ENCODE data around the gene ATL2.

The ATL2 gene

DNA sequence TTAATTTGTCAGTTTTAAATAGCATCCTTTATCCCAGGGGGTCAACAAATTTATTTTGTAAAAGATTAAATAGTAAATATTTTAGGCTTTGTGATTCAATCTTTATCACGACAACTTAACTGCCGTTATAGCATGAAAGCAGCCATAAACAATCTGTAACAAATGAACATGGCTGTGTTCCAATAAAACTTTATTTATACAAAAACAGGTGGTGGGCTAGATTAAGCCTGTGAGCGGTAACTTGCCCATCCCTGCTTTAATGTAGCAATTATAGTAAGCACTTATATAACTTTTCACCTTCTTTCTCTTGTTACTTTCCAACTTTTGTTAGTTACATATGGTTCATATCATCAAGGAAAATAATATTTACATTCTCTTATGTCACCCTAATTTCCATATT is 121.9 kb downstream of the ATL2 start:
- in situ Hi-C loops (cut with MboI; ENCODE audit: low sequenced_read_pairs), result no loop called here

DNA sequence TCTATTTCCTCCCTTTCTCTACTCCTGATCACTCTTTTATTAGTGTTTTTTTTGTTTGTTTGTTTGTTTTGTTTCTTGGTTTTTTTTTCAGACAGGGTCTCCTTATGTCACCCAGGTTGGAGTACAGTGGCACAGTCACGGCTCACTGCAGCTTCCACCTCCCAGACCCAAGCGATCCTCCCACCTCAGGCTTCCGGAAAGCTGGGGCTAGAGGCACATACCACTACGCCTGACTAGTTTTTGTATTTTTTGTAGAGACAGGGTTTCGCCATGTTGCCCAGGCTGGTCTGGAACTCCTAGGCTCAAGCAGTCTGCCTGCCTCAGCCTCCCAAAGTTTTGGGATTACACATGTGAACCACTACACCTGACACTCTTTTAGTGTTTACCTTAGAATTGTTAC is 122.3 kb downstream of the ATL2 start:
- in situ Hi-C loops (cut with MboI; ENCODE audit: low sequenced_read_pairs), result no loop called here

DNA sequence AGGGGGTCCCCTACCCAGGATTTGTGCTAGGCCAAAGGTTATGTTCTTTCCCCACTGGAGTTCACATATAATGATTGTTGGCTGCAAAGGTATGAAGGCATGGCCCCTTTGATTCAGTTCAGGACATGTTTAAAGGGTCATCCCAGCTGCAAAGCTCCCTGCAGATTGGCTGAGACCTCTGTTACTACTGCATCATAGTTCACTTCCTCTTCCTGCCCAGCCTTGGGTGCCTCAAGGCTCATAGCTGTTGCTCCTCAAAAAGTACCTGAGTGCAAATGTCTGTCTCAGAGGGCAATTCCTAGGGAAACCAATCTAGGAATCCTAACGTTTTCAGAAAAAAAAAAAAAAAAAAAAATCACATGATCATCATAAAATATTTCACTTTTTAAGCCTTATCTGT is 125.1 kb downstream of the ATL2 start:
- in situ Hi-C loops (cut with MboI; ENCODE audit: low sequenced_read_pairs), result no loop called here

DNA sequence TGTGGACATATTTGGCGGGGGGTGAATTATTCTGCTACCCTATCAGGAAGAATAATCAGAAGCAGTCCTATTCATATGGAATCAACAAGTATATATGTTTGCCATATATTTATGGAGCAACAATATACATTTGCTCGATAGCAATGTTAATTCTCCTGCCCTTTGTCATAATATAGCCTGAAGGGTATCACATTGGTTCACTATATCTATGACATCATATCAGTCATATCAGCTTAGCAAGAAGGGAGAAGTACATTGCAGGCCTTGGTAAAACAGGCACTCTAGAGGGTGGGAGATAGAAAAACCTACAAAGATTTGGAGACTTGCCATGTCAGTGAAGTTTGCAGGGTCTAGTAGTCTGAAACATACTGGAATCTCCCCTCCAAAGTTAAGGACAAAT is 128.4 kb downstream of the ATL2 start:
- in situ Hi-C loops (cut with MboI; ENCODE audit: low sequenced_read_pairs), result no loop called here

DNA sequence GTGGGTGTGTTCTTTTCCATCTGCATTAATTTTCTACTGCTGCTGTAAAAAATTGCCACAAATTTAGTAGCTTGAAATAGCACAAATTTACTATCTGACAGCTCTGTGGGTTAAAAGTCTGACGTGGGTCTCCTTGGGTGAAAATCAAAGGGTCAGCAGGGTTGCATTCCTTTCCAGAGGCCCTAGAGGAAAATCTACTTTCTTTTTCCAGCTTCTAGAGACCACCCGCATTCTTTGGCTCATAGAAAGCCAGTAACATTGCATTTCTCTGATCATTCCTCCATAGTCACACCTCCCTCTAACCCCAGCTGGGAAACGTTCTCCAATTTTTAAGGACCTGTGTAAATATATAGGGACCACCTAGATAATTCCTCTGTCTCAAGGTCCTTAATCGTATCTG is 128.8 kb downstream of the ATL2 start:
- in situ Hi-C loops (cut with MboI; ENCODE audit: low sequenced_read_pairs), result no loop called here

DNA sequence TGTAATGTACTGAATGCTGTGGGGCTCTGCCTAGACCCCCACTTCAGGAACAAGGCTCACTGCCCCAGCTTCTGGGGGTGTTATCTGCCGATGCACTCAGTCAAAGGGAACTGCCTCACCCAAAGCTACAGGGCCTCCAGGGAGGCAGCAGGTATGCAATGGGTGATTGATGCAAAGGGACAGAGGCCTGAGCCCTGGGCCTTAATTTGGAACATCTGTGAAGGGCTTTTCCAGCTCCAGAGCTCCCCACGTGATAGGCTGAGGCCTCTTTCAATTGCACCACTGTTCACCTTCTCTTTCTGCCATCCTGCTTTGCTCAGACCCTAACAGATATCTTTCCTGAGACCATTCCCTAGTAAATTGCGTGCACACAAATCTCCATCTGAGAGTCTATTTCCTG is 131.0 kb downstream of the ATL2 start:
- in situ Hi-C loops (cut with MboI; ENCODE audit: low sequenced_read_pairs), result no loop called here

DNA sequence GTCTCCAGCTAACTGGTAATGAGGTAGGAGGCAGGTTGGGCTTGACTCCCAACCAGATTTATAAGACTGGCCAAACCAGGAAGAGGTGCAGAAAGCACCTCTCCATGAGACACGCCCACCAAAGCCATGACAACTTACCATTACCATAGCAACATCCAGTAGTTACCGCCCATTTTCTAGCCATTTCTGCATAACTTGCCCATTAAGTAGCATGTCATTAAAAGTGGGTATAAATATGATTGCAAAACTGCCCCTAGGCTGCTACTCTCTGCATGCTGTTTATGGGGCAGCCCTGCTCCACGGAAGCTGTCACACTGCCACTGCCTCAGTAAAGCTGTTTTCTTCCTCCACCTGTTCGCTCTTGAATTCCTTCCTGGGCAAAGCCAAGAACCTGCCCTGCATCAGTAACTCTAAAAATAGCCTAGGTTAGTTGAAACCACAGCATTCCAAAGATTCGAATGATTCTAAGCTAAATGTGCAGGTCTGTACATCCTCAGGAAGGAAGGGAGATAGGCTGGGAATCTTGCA is 131.9 kb downstream of the ATL2 start:
- in situ Hi-C loops (cut with MboI; ENCODE audit: low sequenced_read_pairs), result no loop called here

DNA sequence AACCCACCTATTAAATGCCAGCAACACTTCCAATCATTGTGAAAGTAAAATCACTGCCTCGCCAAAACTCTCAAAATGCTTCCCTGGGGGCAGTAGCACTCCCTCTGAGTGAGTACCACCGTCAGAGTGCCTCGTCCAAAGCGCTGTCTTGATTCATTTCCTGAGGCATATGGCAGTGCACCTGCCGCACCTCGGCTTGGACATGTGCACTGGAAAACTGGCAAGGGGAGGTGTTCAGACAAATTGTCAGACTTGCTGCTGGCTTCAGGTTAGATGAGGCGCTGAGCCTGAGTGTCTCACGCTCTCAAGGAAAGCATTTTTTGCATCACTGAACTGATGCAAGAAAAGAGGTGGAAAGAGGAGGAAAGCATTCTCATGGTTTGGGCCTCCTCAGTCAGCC is 132.8 kb downstream of the ATL2 start:
- in situ Hi-C loops (cut with MboI; ENCODE audit: low sequenced_read_pairs), result no loop called here

All from hTERT RPE-1 (cell line).